ENCODE data around the gene BARX2.

BARX2 gene

DNA sequence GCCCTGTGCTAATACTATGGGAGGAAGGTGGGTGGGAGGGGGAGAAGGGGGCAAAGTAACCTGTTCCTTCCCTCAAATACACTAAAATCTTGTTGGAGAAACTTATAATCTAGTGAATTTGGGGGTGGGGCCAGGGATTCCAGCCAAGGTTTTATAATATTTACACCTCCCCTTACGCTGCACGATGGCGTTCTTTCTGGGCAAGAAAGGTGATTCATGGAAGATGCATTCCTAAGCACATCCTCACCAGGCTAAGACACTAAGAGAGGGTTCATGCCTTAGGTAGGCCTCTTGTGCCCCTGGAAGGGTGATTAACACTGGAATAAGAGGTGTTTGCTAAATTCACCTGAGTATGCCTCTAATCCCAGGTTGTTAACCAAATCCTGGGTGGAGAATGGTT is 82.6 kb downstream of the BARX2 start:
- Histone ChIP-seq H3K4me1 (ENCODE audit: insufficient read depth, low read length, severe bottlenecking) (no peaks in the 10 kb centered on the region), H3K9me3 (ENCODE audit: low read length) (no peaks in the 10 kb centered on the region), H3K4me2 (ENCODE audit: low read length) (no peak overlapping the region), H3K9me2 (ENCODE audit: low read depth, low read length) (no peaks in the 10 kb centered on the region), H3K27me3 (ENCODE audit: insufficient read depth, low read length) (no peaks in the 10 kb centered on the region), H3K27ac (ENCODE audit: low read depth, low read length, poor library complexity, severe bottlenecking) (no peak overlapping the region), H3F3A (ENCODE audit: insufficient read depth, low read length) (no peaks in the 10 kb centered on the region), H2AFZ (ENCODE audit: low read length) (no peak overlapping the region), H3K9ac (ENCODE audit: low read length) (no peak overlapping the region), H3K4me3 (ENCODE audit: low read depth, low read length, poor library complexity, severe bottlenecking) (no peak overlapping the region), H3K79me2 (ENCODE audit: insufficient read depth, low read length) (no peaks in the 10 kb centered on the region), H3K36me3 (ENCODE audit: insufficient read depth, low read length) (no peaks in the 10 kb centered on the region), H4K20me1 (ENCODE audit: insufficient read depth, low read length) (no peaks in the 10 kb centered on the region)
- TF ChIP-seq, protein P1, sequence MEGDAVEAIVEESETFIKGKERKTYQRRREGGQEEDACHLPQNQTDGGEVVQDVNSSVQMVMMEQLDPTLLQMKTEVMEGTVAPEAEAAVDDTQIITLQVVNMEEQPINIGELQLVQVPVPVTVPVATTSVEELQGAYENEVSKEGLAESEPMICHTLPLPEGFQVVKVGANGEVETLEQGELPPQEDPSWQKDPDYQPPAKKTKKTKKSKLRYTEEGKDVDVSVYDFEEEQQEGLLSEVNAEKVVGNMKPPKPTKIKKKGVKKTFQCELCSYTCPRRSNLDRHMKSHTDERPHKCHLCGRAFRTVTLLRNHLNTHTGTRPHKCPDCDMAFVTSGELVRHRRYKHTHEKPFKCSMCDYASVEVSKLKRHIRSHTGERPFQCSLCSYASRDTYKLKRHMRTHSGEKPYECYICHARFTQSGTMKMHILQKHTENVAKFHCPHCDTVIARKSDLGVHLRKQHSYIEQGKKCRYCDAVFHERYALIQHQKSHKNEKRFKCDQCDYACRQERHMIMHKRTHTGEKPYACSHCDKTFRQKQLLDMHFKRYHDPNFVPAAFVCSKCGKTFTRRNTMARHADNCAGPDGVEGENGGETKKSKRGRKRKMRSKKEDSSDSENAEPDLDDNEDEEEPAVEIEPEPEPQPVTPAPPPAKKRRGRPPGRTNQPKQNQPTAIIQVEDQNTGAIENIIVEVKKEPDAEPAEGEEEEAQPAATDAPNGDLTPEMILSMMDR (IDR thresholded peaks at IDR 0.05; ENCODE audit: low read length), result no peak
- no peak for TF ChIP-seq EZH2 (IDR thresholded peaks at IDR 0.05; ENCODE audit: borderline replicate concordance, low read length)

DNA sequence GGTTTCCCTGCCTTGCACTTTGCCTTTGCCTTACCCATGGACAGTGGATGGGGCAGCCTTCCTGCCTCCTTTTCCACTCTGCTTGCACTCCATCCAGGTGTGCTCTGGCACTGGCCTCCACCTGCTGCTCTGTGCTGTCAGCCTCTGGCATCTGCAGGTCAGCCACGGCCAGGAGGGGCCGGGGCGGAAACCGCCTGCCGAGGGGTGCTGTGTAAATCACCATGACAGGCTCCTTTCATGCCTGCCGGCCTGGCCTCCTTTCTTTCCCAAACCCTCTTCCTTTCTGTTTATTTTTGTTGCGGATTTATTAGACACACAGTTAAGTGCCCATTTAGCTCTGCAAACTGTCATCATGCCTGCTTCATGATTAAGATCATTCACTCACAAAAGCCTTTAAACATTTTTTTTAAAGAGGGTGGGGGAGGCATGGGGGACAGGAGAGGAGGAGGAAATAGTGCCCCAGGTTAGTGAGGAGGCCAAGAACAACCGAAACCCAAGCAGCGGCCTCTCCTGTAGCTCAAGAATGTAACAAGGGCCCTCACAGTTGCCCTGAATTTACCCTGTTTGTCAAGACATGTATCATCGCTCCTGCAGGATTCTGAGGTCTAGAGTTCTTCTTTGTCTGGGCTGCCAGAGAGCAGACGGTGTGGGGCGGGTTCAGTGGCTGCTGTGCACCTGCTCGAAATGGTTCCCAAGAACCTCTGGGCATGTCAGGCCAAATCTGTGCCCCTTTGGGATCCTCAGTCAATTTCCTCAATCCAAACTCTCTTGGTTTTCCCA is 83.3 kb downstream of the BARX2 start:
- Histone ChIP-seq H3K4me1 (ENCODE audit: insufficient read depth, low read length, severe bottlenecking) (no peaks in the 10 kb centered on the region), H3F3A (ENCODE audit: insufficient read depth, low read length) (no peaks in the 10 kb centered on the region), H3K4me2 (ENCODE audit: low read length) (no peak overlapping the region), H3K27ac (ENCODE audit: low read depth, low read length, poor library complexity, severe bottlenecking) (no peak overlapping the region), H3K27me3 (ENCODE audit: insufficient read depth, low read length) (no peaks in the 10 kb centered on the region), H4K20me1 (ENCODE audit: insufficient read depth, low read length) (no peaks in the 10 kb centered on the region), H3K9me2 (ENCODE audit: low read depth, low read length) (no peaks in the 10 kb centered on the region), H3K4me3 (ENCODE audit: low read depth, low read length, poor library complexity, severe bottlenecking) (no peak overlapping the region), H3K9ac (ENCODE audit: low read length) (no peak overlapping the region), H3K79me2 (ENCODE audit: insufficient read depth, low read length) (no peaks in the 10 kb centered on the region), H2AFZ (ENCODE audit: low read length) (no peak overlapping the region), H3K9me3 (ENCODE audit: low read length) (no peaks in the 10 kb centered on the region), H3K36me3 (ENCODE audit: insufficient read depth, low read length) (no peaks in the 10 kb centered on the region)
- TF ChIP-seq, protein P1 (IDR thresholded peaks at IDR 0.05; ENCODE audit: low read length), result no peak
- no peak for TF ChIP-seq EZH2 (IDR thresholded peaks at IDR 0.05; ENCODE audit: borderline replicate concordance, low read length)

DNA sequence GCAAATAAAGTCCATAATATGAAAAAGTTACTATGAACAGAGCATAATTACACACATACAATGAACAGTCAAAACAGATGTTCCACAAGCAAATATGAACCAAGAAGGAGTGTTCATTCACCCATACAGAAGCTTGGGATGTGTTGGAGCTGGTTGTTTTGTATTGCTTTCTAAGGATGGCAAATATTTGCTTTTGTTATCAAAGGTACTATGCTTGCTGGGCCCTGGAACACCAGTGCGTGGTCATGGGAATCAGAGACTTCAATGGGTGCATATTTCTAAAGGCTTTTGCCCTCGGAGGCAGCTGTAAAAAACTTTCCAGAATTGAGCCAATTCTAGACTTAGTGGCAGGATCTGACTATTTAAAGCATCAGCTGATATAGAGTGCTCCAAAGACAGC is 85.1 kb downstream of the BARX2 start:
- H3K9me3 ChIP-seq (ENCODE audit: low read length), result no peaks in the 10 kb centered on the region
- H3K79me2 ChIP-seq (ENCODE audit: insufficient read depth, low read length), result no peaks in the 10 kb centered on the region
- H3K4me1 ChIP-seq (ENCODE audit: insufficient read depth, low read length, severe bottlenecking), result no peaks in the 10 kb centered on the region
- H3K36me3 ChIP-seq (ENCODE audit: insufficient read depth, low read length), result no peaks in the 10 kb centered on the region
- no peak overlapping the region for H3K9ac ChIP-seq (ENCODE audit: low read length)
- H3K9me2 ChIP-seq (ENCODE audit: low read depth, low read length), result no peaks in the 10 kb centered on the region
- H3F3A ChIP-seq (ENCODE audit: insufficient read depth, low read length), result no peaks in the 10 kb centered on the region
- H3K4me3 ChIP-seq (ENCODE audit: low read depth, low read length, poor library complexity, severe bottlenecking), result no peak overlapping the region
- H4K20me1 ChIP-seq (ENCODE audit: insufficient read depth, low read length), result no peaks in the 10 kb centered on the region
- no peak overlapping the region for H3K4me2 ChIP-seq (ENCODE audit: low read length)
- no peak overlapping the region for H2AFZ ChIP-seq (ENCODE audit: low read length)
- no peaks in the 10 kb centered on the region for H3K27me3 ChIP-seq (ENCODE audit: insufficient read depth, low read length)
- TF ChIP-seq, protein P1 (IDR thresholded peaks at IDR 0.05; ENCODE audit: low read length), result no peak
- no peak for TF ChIP-seq EZH2 (IDR thresholded peaks at IDR 0.05; ENCODE audit: borderline replicate concordance, low read length)
- H3K27ac ChIP-seq (ENCODE audit: low read depth, low read length, poor library complexity, severe bottlenecking), result no peak overlapping the region
